ENCODE measurements around the gene MED1.

MED1 gene

DNA sequence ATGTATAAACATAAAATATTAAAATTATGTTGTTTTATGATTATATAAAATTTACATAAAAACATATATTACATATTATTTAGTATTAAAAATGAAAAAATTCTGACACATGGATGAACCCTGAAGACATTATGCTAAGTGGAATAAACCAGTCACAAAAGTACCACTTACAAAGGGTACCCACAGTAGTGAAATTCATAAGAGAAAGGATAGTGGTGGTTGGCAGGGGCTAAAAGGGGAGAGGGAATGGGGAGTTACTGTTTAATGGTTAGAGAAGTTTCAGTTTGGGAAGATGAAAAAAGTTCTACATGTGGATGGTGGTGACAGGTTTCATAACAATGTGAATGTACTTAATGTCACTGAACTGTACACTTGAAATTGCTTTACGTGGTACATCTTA, 91.1 kb downstream of the MED1 start:
- no peak for DNase-seq

DNA sequence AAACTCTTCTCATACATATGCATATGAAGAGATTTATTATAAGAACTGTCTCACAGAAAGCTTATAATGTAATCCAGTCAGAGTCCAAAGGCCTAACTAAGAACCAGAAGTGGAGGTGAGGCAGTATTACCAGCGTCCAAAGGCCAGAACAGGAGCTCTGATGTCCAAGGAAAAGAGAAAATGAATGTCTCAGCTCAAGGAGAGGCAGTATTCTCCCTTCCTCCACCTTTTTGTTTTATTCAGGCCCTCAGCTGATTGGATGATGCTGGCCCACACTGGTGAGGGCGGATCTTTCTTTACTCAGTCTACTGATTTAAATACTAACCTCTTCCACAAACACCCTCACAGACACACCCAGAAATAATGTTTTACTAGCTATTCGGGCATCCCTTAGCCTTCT, 93.1 kb downstream of the MED1 start:
- no peak for DNase-seq

DNA sequence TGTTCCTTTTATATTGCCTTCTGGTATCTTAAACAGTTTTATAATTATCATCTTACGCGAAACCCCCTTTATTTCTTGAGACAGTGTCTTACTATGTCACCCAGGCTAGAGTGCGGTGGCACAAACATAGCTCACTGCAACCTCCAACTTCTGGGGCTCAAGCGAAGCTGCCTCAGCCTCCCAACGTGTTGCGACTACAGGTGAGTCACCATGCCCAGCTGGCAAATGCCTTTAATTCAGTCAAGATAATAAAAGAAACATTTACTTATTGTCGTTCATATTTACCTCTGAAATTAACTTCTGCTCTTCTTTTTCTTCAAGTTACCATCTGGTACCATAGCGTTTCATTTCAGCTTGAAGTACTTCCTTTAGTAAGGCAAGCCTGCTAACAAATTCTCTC, 93.6 kb downstream of the MED1 start:
- DNase-seq = no peak

All from stimulated activated CD4-positive, alpha-beta T cell treated with anti-CD3 and anti-CD28 coated beads, Interleukin-15, amount 100 ng/mL, for 24 hours (primary cell).